Endothelial cell of umbilical vein (primary cell): ENCODE data around the gene NIF3L1.

Source experiments
- CTCF ChIP-seq, 2 donors: IDR thresholded peaks; 1 replicate in 1 of 2; 2 replicates in 1 of 2; pipeline ENCODE4 v1.5.1; 2011; ENCODE audit warnings: low read length in 2 of 2, mild to moderate bottlenecking in 2 of 2, moderate library complexity in 2 of 2, control low read depth in 1 of 2, inconsistent platforms in 1 of 2, low read depth in 1 of 2; ENCODE audit not compliant: insufficient read depth in 1 of 2; ENCODE audit errors: extremely low read depth in 1 of 2
- EZH2 ChIP-seq: IDR thresholded peaks from 2 replicates; pipeline ENCODE4 v1.6.1; 2012; ENCODE audit warnings: borderline replicate concordance, low read depth, mild to moderate bottlenecking, moderate library complexity, low read length, inconsistent platforms; ENCODE audit not compliant: severe bottlenecking
- GATA2 ChIP-seq: IDR thresholded peaks from 2 replicates; pipeline ENCODE4 v1.7.0; 2011; ENCODE audit warnings: low read depth, mild to moderate bottlenecking, moderate library complexity, mixed read lengths, low read length; ENCODE audit not compliant: insufficient read length, insufficient read depth
- MAX ChIP-seq: IDR thresholded peaks from 2 replicates; pipeline ENCODE4 v1.6.1; 2011; ENCODE audit not compliant: insufficient read depth, insufficient read length
- POLR2AphosphoS5 ChIP-seq: IDR thresholded peaks from 2 replicates; pipeline ENCODE4 v1.6.1; 2012; ENCODE audit warnings: low read depth, mild to moderate bottlenecking, control low read depth, low read length, moderate library complexity; ENCODE audit not compliant: insufficient read depth

GRCh38 chr2:200864176-200865034, 24.8 kb upstream of the NIF3L1 start, which contains the start of gene CLK1:
- TF ChIP-seq CTCF (IDR thresholded peaks at IDR 0.05; ENCODE audit: extremely low read depth in 1 of 2, insufficient read depth in 1 of 2, low read depth in 1 of 2, low read length in 2 of 2) (no peak), POLR2AphosphoS5 (peak; percentile 97), EZH2 (no peak), GATA2 (no peak), MAX (no peak)
